MCF 10A (cell line): ENCODE measurements around the gene MKNK2. TPM values are rescaled to one million over a fixed set of nuclear protein-coding genes. Genes with fewer than 3 reads are reported as not detected.
A peak's percentile ranks its signal among the peaks of the same experiment; 100 is the strongest.

ENCODE experiments used
- BruUV-seq: library from RNA; stranded (reverse); fragments of 400-500 nt; replicated peaks from 2 replicates; lab custom pipeline; 2021; lab: Mats Ljungman, UMichigan
- CTCF ChIA-PET: fragments of 300-600 bp; sonication (Branson Sonifier 250); formaldehyde crosslinking; extraction: SDS; loops from one replicate; lab custom pipeline; 2021; ENCODE audit warnings: antibody characterized with exemption, inconsistent platforms; lab: Yijun Ruan, JAX
- POLR2A ChIA-PET: fragments of 300-600, 350-650 bp; sonication (Branson Sonifier 250); formaldehyde crosslinking; extraction: SDS; loops from one replicate; lab custom pipeline; 2020; ENCODE audit warnings: antibody characterized with exemption, inconsistent platforms; lab: Yijun Ruan, JAX
- DNase-seq: peaks from one replicate; pipeline ENCODE4 v3.0.0-alpha.2; 2018; ENCODE audit not compliant: unreplicated experiment
- H3K27ac Mint-ChIP-seq: one replicate; pipeline ENCODE4 v1.8.0; 2022; ENCODE audit warnings: mild to moderate bottlenecking, low read depth, mixed read lengths; ENCODE audit not compliant: unreplicated experiment
- H3K27me3 Mint-ChIP-seq: one replicate; pipeline ENCODE4 v1.8.0; 2022; ENCODE audit warnings: mixed read lengths; ENCODE audit not compliant: insufficient read depth, unreplicated experiment
- H3K36me3 Mint-ChIP-seq: one replicate; pipeline ENCODE4 v1.8.0; 2022; ENCODE audit warnings: mild to moderate bottlenecking, moderate library complexity, mixed read lengths; ENCODE audit not compliant: insufficient read depth, unreplicated experiment
- H3K4me1 Mint-ChIP-seq: one replicate; pipeline ENCODE4 v1.8.0; 2022; ENCODE audit warnings: mixed read lengths; ENCODE audit not compliant: insufficient read depth, unreplicated experiment
- H3K4me3 Mint-ChIP-seq: one replicate; pipeline ENCODE4 v1.8.0; 2022; ENCODE audit warnings: mild to moderate bottlenecking, moderate library complexity, mixed read lengths; ENCODE audit not compliant: unreplicated experiment
- H3K9me3 Mint-ChIP-seq: one replicate; pipeline ENCODE4 v1.8.0; 2022; ENCODE audit warnings: mixed read lengths; ENCODE audit not compliant: unreplicated experiment
- intact Hi-C: fragments of 100-400 bp; cut with micrococcal nuclease; formaldehyde crosslinking; loops from 2 replicates; pipeline ENCODE4 v1.14.1; 2022
- total RNA-seq: library from RNA; stranded (reverse); gene quantifications from 2 replicates; pipeline ENCODE4 v1.2.3, GENCODE V29; 2022
- TF ChIP-seq, protein P1 (sequence below): fragments of 200-600 bp; IDR thresholded peaks from one replicate; pipeline ENCODE4 v1.8.0; 2022; ENCODE audit warnings: antibody characterized with exemption, mild to moderate bottlenecking; ENCODE audit not compliant: unreplicated experiment

MKNK2 gene
- total RNA-seq, 1 experiment from 2014 or later: 146 TPM

GRCh38 chr19:2038284-2039088 is 12.6 kb downstream of the MKNK2 start:
- intact Hi-C loops: no loop called here
- Mint-ChIP-seq H3K36me3 (peaks cover 41% of the 10 kb centered on the region), H3K4me1 (peaks cover 12% of the 10 kb centered on the region), H3K9me3 (no peaks in the 10 kb centered on the region), H3K27ac (no peak overlapping the region), H3K27me3 (no peaks in the 10 kb centered on the region), H3K4me3 (no peak overlapping the region)
- TF ChIP-seq, protein P1, sequence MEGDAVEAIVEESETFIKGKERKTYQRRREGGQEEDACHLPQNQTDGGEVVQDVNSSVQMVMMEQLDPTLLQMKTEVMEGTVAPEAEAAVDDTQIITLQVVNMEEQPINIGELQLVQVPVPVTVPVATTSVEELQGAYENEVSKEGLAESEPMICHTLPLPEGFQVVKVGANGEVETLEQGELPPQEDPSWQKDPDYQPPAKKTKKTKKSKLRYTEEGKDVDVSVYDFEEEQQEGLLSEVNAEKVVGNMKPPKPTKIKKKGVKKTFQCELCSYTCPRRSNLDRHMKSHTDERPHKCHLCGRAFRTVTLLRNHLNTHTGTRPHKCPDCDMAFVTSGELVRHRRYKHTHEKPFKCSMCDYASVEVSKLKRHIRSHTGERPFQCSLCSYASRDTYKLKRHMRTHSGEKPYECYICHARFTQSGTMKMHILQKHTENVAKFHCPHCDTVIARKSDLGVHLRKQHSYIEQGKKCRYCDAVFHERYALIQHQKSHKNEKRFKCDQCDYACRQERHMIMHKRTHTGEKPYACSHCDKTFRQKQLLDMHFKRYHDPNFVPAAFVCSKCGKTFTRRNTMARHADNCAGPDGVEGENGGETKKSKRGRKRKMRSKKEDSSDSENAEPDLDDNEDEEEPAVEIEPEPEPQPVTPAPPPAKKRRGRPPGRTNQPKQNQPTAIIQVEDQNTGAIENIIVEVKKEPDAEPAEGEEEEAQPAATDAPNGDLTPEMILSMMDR: no peak
- DNase-seq: no peak
- ChIA-PET POLR2A (interaction anchor here (0.8 to 0.9 kb wide), 2 partner anchors 10 to 13 kb away, joined by 3 read pairs; no protein-coding TSS in a partner anchor), CTCF (interaction anchor here (0.6 to 0.9 kb wide), 3 partner anchors 18 to 265 kb away, joined by 3 read pairs; no protein-coding TSS in a partner anchor)
- BruUV-seq: no TSS peak

DNA sequence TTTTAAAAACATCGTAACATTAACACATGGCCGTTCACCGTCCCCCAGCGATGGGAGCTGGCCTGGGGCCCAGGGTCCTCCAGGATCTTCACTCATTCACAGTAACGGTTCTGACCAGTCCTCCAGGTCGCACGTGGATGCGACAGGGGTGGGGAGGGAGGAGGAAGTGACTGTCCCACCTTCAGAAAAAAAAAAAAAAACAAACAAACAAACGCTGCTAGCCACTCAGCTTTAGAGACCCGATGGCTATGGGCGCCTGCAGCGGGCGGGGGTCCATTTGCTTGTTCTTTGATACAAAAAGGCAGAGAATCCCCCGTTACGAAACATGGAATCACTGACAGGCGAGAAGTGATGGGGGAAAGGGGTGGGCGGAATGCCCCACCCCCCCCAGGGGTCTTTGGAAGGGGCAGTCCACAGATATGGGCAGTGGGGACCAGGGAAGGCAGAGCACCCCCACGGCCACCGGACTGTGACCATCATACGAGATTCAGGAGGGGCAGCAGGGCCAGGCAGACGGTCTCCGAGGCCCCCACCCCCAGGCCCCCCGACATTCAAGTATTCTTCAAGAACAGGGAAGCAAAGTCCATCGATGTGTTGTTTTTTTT is 13.3 kb downstream of the MKNK2 start:
- Mint-ChIP-seq H3K4me3 (no peak overlapping the region), H3K9me3 (no peaks in the 10 kb centered on the region), H3K27me3 (no peaks in the 10 kb centered on the region), H3K4me1 (peaks cover 12% of the 10 kb centered on the region), H3K36me3 (peaks cover 36% of the 10 kb centered on the region), H3K27ac (no peak overlapping the region)
- ChIA-PET POLR2A (interaction anchor here (0.6 to 0.9 kb wide), 5 partner anchors 11 to 480 kb away, joined by 3 read pairs; no protein-coding TSS in a partner anchor), CTCF (interaction anchor here (0.5 to 0.6 kb wide), 3 partner anchors 17 to 265 kb away, joined by 3 read pairs; no protein-coding TSS in a partner anchor)
- BruUV-seq: TSS peak; percentile 23
- TF ChIP-seq, protein P1: no peak
- intact Hi-C loops: no loop called here
- DNase-seq: no peak

GRCh38 chr19:2036424-2036823 is 14.6 kb downstream of the MKNK2 start:
- POLR2A ChIA-PET: interaction anchor here (0.5 to 2.1 kb wide), 2 partner anchors 13 to 214 kb away, joined by 4 to 15 read pairs; no protein-coding TSS in a partner anchor
- peaks cover 36% of the 10 kb centered on the region for H3K36me3 Mint-ChIP-seq
- CTCF ChIA-PET: no interaction called here
- DNase-seq: no peak
- TF ChIP-seq, protein P1: no peak
- intact Hi-C loops: no loop called here
- H3K4me1 Mint-ChIP-seq: peaks cover 21% of the 10 kb centered on the region
- no peaks in the 10 kb centered on the region for H3K27me3 Mint-ChIP-seq
- no peak overlapping the region for H3K27ac Mint-ChIP-seq
- H3K9me3 Mint-ChIP-seq: no peaks in the 10 kb centered on the region
- no TSS peak for BruUV-seq
- H3K4me3 Mint-ChIP-seq: no peak overlapping the region

DNA sequence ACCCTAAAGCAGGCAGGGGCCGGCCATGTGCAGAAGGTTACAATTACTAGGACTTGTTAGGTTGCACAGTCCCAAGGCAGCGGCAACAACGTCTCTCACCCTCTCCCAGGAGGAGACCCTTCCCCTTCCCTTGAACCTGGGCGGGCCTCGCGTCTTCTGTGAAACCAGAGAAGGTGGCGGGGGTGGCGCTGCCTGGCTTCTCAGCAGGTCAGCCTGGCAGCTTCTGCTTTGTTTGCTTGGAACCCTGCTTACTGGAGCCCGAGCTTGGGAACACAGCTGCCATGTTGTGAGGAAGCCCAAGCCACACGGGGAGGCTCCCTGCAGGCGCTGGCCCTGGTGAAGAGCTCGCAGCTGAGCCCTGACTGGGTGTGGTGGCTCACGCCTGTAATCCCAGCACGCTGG is 15.5 kb downstream of the MKNK2 start:
- BruUV-seq: no TSS peak
- Mint-ChIP-seq H3K4me1 (peaks cover 21% of the 10 kb centered on the region), H3K27ac (peak overlapping the region; percentile 39), H3K4me3 (no peak overlapping the region), H3K36me3 (peaks cover 30% of the 10 kb centered on the region), H3K9me3 (no peaks in the 10 kb centered on the region), H3K27me3 (no peaks in the 10 kb centered on the region)
- intact Hi-C loops: no loop called here
- ChIA-PET CTCF (no interaction called here), POLR2A (interaction anchor here (0.6 to 2.1 kb wide), 5 partner anchors 14 to 225 kb away, joined by 3 to 15 read pairs (median 3); no protein-coding TSS in a partner anchor)
- no peak for DNase-seq
- TF ChIP-seq, protein P1: no peak
